GM10248 (cell line): ENCODE measurements around the gene KRTAP22-1.

Experiments
- CTCF ChIA-PET: fragments of 300-600 bp; sonication (Branson Sonifier 250); formaldehyde crosslinking; extraction: SDS; loops from one replicate; lab custom pipeline; 2021; ENCODE audit warnings: antibody characterized with exemption; lab: Yijun Ruan, JAX
- POLR2A ChIA-PET: fragments of 350-650 bp; sonication (Branson Sonifier 250); formaldehyde crosslinking; extraction: SDS; loops from one replicate; lab custom pipeline; 2020; ENCODE audit warnings: antibody characterized with exemption; lab: Yijun Ruan, JAX
- DNase-seq: peaks from one replicate; pipeline ENCODE4 v3.0.0; 2012; ENCODE audit errors: extremely low spot score
- TF ChIP-seq, protein P1 (sequence below): IDR thresholded peaks from 2 replicates; pipeline ENCODE4 v1.5.1; 2012; ENCODE audit warnings: mild to moderate bottlenecking, low read depth; ENCODE audit errors: extremely low read depth, missing control alignments, control extremely low read depth

Gene KRTAP22-1

DNA sequence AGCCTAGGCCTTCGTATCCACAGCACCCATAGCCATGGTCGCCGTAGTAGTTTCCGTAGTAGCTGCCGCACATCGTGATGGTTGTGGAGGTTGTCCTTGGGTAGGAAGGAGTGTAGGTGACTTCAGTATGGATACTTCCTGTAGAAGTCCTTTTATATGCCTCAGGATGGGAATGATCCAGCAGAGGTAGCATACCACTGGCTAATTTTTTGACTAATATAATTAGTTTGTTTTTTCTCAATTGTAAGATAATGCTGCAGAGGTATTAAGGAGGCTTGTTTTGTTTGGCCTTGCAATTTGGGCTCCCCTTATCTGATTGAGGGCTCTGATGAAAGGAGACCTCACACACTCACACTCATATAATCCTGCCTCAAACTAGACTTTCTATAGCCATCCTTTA, 2.1 kb upstream of the KRTAP22-1 start, which contains the start of gene KRTAP6-2:
KRTAP6-2 (minus strand) TSS at position 101 of the 400 bp plus-strand sequence; CDS start at position 73, 28 bp downstream.
- TF ChIP-seq, protein P1, sequence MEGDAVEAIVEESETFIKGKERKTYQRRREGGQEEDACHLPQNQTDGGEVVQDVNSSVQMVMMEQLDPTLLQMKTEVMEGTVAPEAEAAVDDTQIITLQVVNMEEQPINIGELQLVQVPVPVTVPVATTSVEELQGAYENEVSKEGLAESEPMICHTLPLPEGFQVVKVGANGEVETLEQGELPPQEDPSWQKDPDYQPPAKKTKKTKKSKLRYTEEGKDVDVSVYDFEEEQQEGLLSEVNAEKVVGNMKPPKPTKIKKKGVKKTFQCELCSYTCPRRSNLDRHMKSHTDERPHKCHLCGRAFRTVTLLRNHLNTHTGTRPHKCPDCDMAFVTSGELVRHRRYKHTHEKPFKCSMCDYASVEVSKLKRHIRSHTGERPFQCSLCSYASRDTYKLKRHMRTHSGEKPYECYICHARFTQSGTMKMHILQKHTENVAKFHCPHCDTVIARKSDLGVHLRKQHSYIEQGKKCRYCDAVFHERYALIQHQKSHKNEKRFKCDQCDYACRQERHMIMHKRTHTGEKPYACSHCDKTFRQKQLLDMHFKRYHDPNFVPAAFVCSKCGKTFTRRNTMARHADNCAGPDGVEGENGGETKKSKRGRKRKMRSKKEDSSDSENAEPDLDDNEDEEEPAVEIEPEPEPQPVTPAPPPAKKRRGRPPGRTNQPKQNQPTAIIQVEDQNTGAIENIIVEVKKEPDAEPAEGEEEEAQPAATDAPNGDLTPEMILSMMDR = no peak
- CTCF ChIA-PET = no interaction called here

GRCh38 chr21:30605968-30606367, 5.1 kb downstream of the KRTAP22-1 start:
- CTCF ChIA-PET = no interaction called here
- TF ChIP-seq, protein P1 = no peak

More for the DNA sequence above, 2.1 kb upstream of the KRTAP22-1 start, which contains the start of gene KRTAP6-2:
- POLR2A ChIA-PET = no interaction called here
- no peak for DNase-seq

DNA sequence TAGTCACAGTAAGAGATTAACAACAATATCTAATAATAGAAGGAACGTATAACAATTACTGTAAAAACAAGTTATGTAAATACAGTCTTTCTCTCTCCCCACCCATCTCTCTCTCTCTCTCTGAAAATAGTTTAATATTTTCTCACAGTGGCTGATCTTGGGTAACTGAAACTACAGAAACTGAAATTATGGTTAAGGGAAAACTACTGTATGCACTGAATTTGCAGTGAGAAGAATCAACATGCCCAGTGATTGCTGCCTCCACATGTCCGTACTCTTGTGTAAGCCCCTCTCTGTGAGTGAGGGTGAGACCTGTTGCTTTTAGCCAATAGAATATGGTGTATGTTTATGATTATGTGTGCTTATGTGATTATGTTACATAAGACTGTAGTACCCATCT, 11.2 kb downstream of the KRTAP22-1 start:
- POLR2A ChIA-PET = no interaction called here
- TF ChIP-seq, protein P1 = no peak
- DNase-seq = no peak
- CTCF ChIA-PET = no interaction called here

More at GRCh38 chr21:30605968-30606367, 5.1 kb downstream of the KRTAP22-1 start:
- POLR2A ChIA-PET = no interaction called here
- DNase-seq = no peak

GRCh38 chr21:30613836-30614235, 12.9 kb downstream of the KRTAP22-1 start, which contains the start of gene KRTAP6-1:
Gene KRTAP6-1 (minus strand): TSS chr21:30613930. CDS start chr21:30613904, 26 bp downstream.
- ChIA-PET CTCF (no interaction called here), POLR2A (no interaction called here)
- TF ChIP-seq, protein P1 = no peak
- no peak for DNase-seq

- TF ChIP-seq, protein P1 = no peak
- ChIA-PET CTCF (no interaction called here), POLR2A (no interaction called here)
- DNase-seq = no peak
Observed at GRCh38 chr21:30615199-30615598, 14.3 kb downstream of the KRTAP22-1 start.

DNA sequence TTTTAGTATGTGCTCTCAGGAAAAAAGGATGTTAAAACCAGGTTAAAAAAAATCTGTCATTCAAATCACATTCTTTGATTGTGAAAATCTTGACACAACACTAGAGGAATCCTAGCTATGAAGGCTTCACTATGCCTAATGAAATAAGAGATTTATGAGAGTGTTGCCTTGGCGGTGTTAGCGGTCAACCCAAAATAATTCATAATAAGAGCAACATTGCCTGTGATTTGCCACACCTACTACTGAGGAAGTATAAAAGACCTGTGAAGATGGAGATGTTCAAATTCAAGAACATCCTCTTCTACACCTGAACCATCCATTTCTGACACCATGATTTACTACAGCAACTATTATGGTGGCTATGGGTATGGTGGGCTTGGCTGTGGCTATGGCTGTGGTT, 15.2 kb downstream of the KRTAP22-1 start, which contains the start of gene KRTAP20-1:
KRTAP20-1 (plus strand) TSS at position 301 of the 400 bp plus-strand sequence; CDS start at position 331, 30 bp downstream.
- POLR2A ChIA-PET = no interaction called here
- TF ChIP-seq, protein P1 = no peak

DNA sequence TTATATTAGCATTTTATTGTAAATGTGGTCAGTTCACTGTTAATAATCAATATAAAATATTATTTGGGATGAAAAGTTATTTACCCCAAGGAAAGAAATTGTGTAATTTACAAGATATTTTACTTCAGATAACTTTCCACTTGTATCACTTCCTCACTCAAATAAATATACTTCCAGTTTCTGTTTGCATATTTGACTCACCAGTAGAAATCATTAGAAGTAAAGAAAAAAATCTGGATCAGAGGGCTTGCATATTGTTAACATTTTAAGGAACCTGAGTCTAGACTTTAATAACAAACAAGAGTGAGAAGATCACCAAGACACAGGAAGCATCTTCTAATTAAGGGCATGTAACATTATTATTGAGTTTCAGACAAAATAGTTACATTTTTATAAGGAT, 19.2 kb downstream of the KRTAP22-1 start:
- no peak for DNase-seq

More for the DNA sequence above, 15.2 kb downstream of the KRTAP22-1 start, which contains the start of gene KRTAP20-1:
- CTCF ChIA-PET = no interaction called here
- no peak for DNase-seq

More for the DNA sequence above, 19.2 kb downstream of the KRTAP22-1 start:
- ChIA-PET POLR2A (no interaction called here), CTCF (no interaction called here)
- TF ChIP-seq, protein P1 = no peak
